WI38 (cell line): ENCODE measurements around the gene MRNIP.

Experiments
- H3K4me3 ChIP-seq: 2 replicates; pipeline ENCODE4 v1.5.1; 2011; ENCODE audit warnings: low read depth, mild to moderate bottlenecking, control low read depth, low read length
- CTCF ChIP-seq: IDR thresholded peaks from 2 replicates; pipeline ENCODE4 v1.5.1; 2012; ENCODE audit warnings: low read depth, mild to moderate bottlenecking, control low read depth, low read length

The MRNIP gene

GRCh38 chr5:179800696-179801201 is 57.9 kb downstream of the MRNIP start:
- no peak overlapping the region for H3K4me3 ChIP-seq
- no peak for TF ChIP-seq CTCF

- no peak overlapping the region for H3K4me3 ChIP-seq
- no peak for TF ChIP-seq CTCF
These were observed 58.4 kb downstream of the MRNIP start for GRCh38 chr5:179800071-179800695.

GRCh38 chr5:179799644-179799973 is 59.0 kb downstream of the MRNIP start:
- TF ChIP-seq CTCF: no peak
- no peak overlapping the region for H3K4me3 ChIP-seq

- H3K4me3 ChIP-seq: no peak overlapping the region
- TF ChIP-seq CTCF: no peak
These were observed 59.6 kb downstream of the MRNIP start for GRCh38 chr5:179798771-179799643.

- TF ChIP-seq CTCF: no peak
- no peak overlapping the region for H3K4me3 ChIP-seq
These were observed 60.4 kb downstream of the MRNIP start for GRCh38 chr5:179798144-179798770.

GRCh38 chr5:179797741-179798140 is 60.9 kb downstream of the MRNIP start:
- TF ChIP-seq CTCF: no peak
- no peak overlapping the region for H3K4me3 ChIP-seq
